Fibroblast of lung (primary cell): Measurements from ENCODE around the gene MON1A. TPM values are rescaled to one million over a fixed set of nuclear protein-coding genes. Genes with fewer than 3 reads are reported as not detected.

Experiments
- DNase-seq, 2 donors: peaks; one replicate each; pipeline versions ENCODE4 v3.0.0 to v3.0.0-alpha.2; 2010; ENCODE audit warnings: low read depth in 2 of 2
- H2AFZ ChIP-seq: 2 replicates; pipeline ENCODE4 v1.5.1; 2012; ENCODE audit warnings: low read length, control low read depth, inconsistent platforms
- H3K27ac ChIP-seq: 2 replicates; pipeline ENCODE4 v1.5.1; 2011; ENCODE audit warnings: low read length, control low read depth; ENCODE audit not compliant: insufficient read depth
- H3K27me3 ChIP-seq: 2 replicates; pipeline ENCODE4 v1.5.1; 2011; ENCODE audit warnings: mild to moderate bottlenecking, low read length; ENCODE audit not compliant: control insufficient read depth, insufficient read depth
- H3K36me3 ChIP-seq: 2 replicates; pipeline ENCODE4 v1.5.1; 2011; ENCODE audit warnings: low read length; ENCODE audit not compliant: control insufficient read depth, insufficient read depth
- H3K4me1 ChIP-seq: 2 replicates; pipeline ENCODE4 v1.5.1; 2011; ENCODE audit warnings: low read length; ENCODE audit not compliant: control insufficient read depth, insufficient read depth; ENCODE audit errors: extremely low read depth
- H3K4me2 ChIP-seq: 2 replicates; pipeline ENCODE4 v1.5.1; 2011; ENCODE audit warnings: low read length, control low read depth; ENCODE audit not compliant: insufficient read depth; ENCODE audit errors: extremely low read depth
- H3K4me3 ChIP-seq, 4 experiments: fragments of 200-600 bp in 1 of 4; sonication (generic) in 1 of 4; replicated peaks in 1 of 4; 2 replicates each; pipeline ENCODE4 v1.5.1; 2011 to 2016; ENCODE audit warnings: low read length in 4 of 4, low read depth in 3 of 4, mild to moderate bottlenecking in 3 of 4, control low read depth in 2 of 4, inconsistent platforms in 1 of 4, mixed read lengths in 1 of 4; ENCODE audit not compliant: insufficient read depth in 1 of 4; ENCODE audit errors: control extremely low read depth in 1 of 4
- H3K79me2 ChIP-seq: 2 replicates; pipeline ENCODE4 v1.5.1; 2012; ENCODE audit warnings: mild to moderate bottlenecking, low read length, inconsistent platforms; ENCODE audit not compliant: control insufficient read depth, insufficient read depth
- H3K9ac ChIP-seq: 2 replicates; pipeline ENCODE4 v1.5.1; 2011; ENCODE audit warnings: mild to moderate bottlenecking, low read length, control low read depth; ENCODE audit not compliant: insufficient read depth
- H3K9me3 ChIP-seq: 2 replicates; pipeline ENCODE4 v1.5.1; 2012; ENCODE audit warnings: low read depth, low read length; ENCODE audit not compliant: control insufficient read depth, insufficient read depth
- H4K20me1 ChIP-seq: 2 replicates; pipeline ENCODE4 v1.5.1; 2011; ENCODE audit warnings: low read length; ENCODE audit not compliant: control insufficient read depth, insufficient read depth; ENCODE audit errors: extremely low read depth
- EZH2 ChIP-seq: IDR thresholded peaks from 2 replicates; pipeline ENCODE4 v1.5.1; 2012; ENCODE audit warnings: low read length, control low read depth, mild to moderate bottlenecking; ENCODE audit errors: missing control alignments
- polyA plus RNA-seq, 2 donors: library from polyadenylated mRNA; depleted of rRNA in 1 of 2; stranded (reverse) in 1 of 2; unstranded in 1 of 2; fragments of >200 nt; gene quantifications; 2 replicates each; pipeline ENCODE4 v1.2.1, GENCODE V29; 2011 to 2012; ENCODE audit warnings: missing spikeins in 1 of 2
- total RNA-seq: library from RNA; depleted of rRNA; stranded (reverse); fragments of >200 nt; gene quantifications from 2 replicates; pipeline ENCODE4 v1.2.1, GENCODE V29; 2014
- TF ChIP-seq, protein P1 (sequence below), 2 donors: IDR thresholded peaks in 1 of 2; conservative IDR thresholded peaks in 1 of 2; 1 replicate in 1 of 2; 2 replicates in 1 of 2; pipeline ENCODE4 v1.5.1; 2011 to 2012; ENCODE audit warnings: low read length in 2 of 2, control low read depth in 1 of 2, inconsistent platforms in 1 of 2, low read depth in 1 of 2, mild to moderate bottlenecking in 1 of 2

The MON1A gene
- total and polyA plus RNA-seq, 2 donors (not counting 1 experiment from before 2014, with no cell fraction given) = 6.7 to 12.2 TPM

DNA sequence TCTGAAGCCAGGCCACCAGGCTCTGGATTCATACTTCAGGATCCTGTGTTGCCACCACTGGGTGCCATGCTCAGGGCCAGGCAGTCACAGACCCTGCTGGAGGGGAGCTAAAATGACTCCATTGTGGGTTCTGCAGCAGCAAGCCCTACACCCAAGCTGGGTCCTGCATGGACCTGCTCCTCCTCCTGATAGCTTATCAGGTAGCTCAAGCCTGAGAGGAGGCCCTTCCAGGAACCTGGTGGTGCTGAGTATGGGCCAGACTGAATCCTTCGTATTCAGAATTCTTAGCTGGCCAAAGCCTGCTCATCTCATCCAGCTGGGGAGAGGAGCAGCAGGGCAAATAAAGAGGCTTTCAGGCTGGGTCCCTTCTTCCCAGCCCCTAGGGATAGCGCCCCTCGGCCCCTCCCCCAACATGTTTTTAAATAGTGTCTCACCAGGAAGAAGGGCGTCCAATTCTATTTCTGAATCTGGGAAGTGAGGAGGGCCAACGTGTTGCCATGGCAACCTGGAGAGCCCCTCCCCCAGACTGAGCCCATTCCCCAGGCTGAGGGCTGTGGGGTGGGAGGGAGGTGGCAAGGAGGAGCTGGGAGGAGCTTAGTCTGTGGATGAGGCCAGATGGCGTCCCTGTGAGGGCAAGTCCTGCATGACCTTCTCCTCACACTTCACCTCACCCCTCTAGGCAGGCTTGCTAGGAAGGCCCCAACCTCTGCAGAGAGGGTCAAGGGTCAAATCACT, 48.9 kb downstream of the MON1A start:
- H3K27ac ChIP-seq = no peak overlapping the region
- H3K79me2 ChIP-seq = no peaks in the 10 kb centered on the region
- H4K20me1 ChIP-seq = no peaks in the 10 kb centered on the region
- no peaks in the 10 kb centered on the region for H3K4me1 ChIP-seq
- no peaks in the 10 kb centered on the region for H3K9me3 ChIP-seq
- no peak for TF ChIP-seq EZH2
- TF ChIP-seq, protein P1, sequence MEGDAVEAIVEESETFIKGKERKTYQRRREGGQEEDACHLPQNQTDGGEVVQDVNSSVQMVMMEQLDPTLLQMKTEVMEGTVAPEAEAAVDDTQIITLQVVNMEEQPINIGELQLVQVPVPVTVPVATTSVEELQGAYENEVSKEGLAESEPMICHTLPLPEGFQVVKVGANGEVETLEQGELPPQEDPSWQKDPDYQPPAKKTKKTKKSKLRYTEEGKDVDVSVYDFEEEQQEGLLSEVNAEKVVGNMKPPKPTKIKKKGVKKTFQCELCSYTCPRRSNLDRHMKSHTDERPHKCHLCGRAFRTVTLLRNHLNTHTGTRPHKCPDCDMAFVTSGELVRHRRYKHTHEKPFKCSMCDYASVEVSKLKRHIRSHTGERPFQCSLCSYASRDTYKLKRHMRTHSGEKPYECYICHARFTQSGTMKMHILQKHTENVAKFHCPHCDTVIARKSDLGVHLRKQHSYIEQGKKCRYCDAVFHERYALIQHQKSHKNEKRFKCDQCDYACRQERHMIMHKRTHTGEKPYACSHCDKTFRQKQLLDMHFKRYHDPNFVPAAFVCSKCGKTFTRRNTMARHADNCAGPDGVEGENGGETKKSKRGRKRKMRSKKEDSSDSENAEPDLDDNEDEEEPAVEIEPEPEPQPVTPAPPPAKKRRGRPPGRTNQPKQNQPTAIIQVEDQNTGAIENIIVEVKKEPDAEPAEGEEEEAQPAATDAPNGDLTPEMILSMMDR (conservative IDR thresholded peaks at IDR 0.05 in 1 of 2, IDR thresholded peaks at IDR 0.05 in 1 of 2; ENCODE audit: low read depth in 1 of 2, low read length in 2 of 2) = no peak
- no peak overlapping the region for H3K4me2 ChIP-seq
- no peak for DNase-seq
- H3K4me3 ChIP-seq = no peak overlapping the region
- H3K27me3 ChIP-seq = peaks cover 19% of the 10 kb centered on the region
- no peak overlapping the region for H3K9ac ChIP-seq
- H3K36me3 ChIP-seq = no peaks in the 10 kb centered on the region
- no peak overlapping the region for H2AFZ ChIP-seq

DNA sequence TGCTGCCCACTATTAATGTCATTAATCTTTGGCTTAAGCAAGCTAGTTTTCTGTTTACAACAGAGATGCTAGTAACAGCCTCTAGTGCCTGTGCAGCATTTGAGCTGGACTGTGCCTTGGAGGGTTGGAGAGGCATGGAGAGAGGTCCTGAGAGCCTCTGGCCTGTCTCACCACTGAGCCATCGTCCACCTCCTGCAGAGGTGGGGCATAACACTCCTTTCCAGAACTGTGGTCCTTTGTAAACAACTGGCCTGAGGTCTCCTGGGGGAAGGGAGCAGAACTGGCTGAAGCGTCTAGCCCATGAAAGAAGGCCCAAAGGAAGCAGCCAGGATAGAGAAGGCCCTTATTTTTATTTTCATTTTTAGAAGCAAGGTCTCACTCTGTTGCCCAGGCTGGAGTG, 49.9 kb downstream of the MON1A start:
- TF ChIP-seq, protein P1 (conservative IDR thresholded peaks at IDR 0.05 in 1 of 2, IDR thresholded peaks at IDR 0.05 in 1 of 2; ENCODE audit: low read depth in 1 of 2, low read length in 2 of 2) = no peak
- TF ChIP-seq EZH2 = no peak
- no peaks in the 10 kb centered on the region for H3K79me2 ChIP-seq
- no peak overlapping the region for H2AFZ ChIP-seq
- H3K4me3 ChIP-seq = no peak overlapping the region
- H3K9ac ChIP-seq = no peak overlapping the region
- H3K27ac ChIP-seq = no peak overlapping the region
- no peaks in the 10 kb centered on the region for H3K4me1 ChIP-seq
- H3K36me3 ChIP-seq = no peaks in the 10 kb centered on the region
- H3K27me3 ChIP-seq = peaks cover 19% of the 10 kb centered on the region
- H3K9me3 ChIP-seq = no peaks in the 10 kb centered on the region
- no peak overlapping the region for H3K4me2 ChIP-seq
- H4K20me1 ChIP-seq = no peaks in the 10 kb centered on the region
- no peak for DNase-seq

DNA sequence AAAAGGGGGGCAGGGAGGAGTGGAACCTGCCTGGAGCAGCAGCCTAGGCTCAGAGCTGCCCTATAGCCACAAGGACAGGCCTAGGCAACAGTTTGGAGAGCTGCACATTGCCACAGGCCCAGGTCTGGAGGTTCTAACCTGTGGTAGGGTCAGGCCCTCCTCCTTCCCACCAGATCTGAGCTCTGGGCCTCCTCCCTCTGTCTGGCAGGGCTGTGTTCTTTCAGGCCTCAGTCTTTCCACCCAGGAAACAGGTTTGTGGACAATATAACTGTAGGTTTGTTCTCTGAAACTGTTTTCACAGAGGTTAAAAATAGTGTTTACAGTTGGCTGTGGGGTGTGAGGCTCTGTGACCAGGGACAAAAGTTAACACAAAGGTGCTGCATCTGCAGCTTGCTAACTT, 50.9 kb downstream of the MON1A start:
- DNase-seq = no peak
- Histone ChIP-seq H4K20me1 (no peaks in the 10 kb centered on the region), H3K4me3 (no peak overlapping the region), H3K36me3 (no peaks in the 10 kb centered on the region), H3K79me2 (no peaks in the 10 kb centered on the region), H3K9ac (no peak overlapping the region), H3K27ac (no peak overlapping the region), H3K4me2 (no peak overlapping the region), H3K27me3 (peaks cover 19% of the 10 kb centered on the region), H3K9me3 (no peaks in the 10 kb centered on the region), H2AFZ (no peak overlapping the region), H3K4me1 (no peaks in the 10 kb centered on the region)
- TF ChIP-seq EZH2 = no peak
- TF ChIP-seq, protein P1 (conservative IDR thresholded peaks at IDR 0.05 in 1 of 2, IDR thresholded peaks at IDR 0.05 in 1 of 2; ENCODE audit: low read depth in 1 of 2, low read length in 2 of 2) = no peak
